HEK293 (cell line): Measurements from ENCODE around the gene KIF23.

Experiments used
- CTCF ChIA-PET: fragments of 350-600 bp; formaldehyde crosslinking; extraction: SDS; loops from one replicate; lab custom pipeline; 2021; ENCODE audit warnings: antibody characterized with exemption; lab: Yijun Ruan, JAX
- POLR2A ChIA-PET: fragments of 300-600 bp; formaldehyde crosslinking; extraction: SDS; loops from one replicate; lab custom pipeline; 2020; ENCODE audit warnings: antibody characterized with exemption, inconsistent platforms; lab: Yijun Ruan, JAX
- H3K27ac ChIP-seq: fragments of 200-500 bp; sonication (Bioruptor generic); 2 replicates; pipeline ENCODE4 v1.5.1; 2014; ENCODE audit warnings: low read depth, low read length, control low read depth, inconsistent platforms; ENCODE audit errors: extremely low read depth
- H3K36me3 ChIP-seq, 2 experiments: fragments of 200-500 bp in 1 of 2; sonication (Bioruptor generic) in 1 of 2; 1 replicate in 1 of 2; 2 replicates in 1 of 2; pipeline ENCODE4 v1.5.1; 2014 to 2017; ENCODE audit warnings: inconsistent platforms in 2 of 2, low read length in 2 of 2; ENCODE audit not compliant: control insufficient read depth in 2 of 2, insufficient read depth in 1 of 2
- H3K4me1 ChIP-seq: fragments of 200-500 bp; sonication (Bioruptor generic); 2 replicates; pipeline ENCODE4 v1.5.1; 2014; ENCODE audit warnings: mild to moderate bottlenecking, low read length, inconsistent platforms; ENCODE audit not compliant: control insufficient read depth, insufficient read depth
- H3K4me3 ChIP-seq: 2 replicates; pipeline ENCODE4 v1.5.1; 2011; ENCODE audit warnings: low read depth, mild to moderate bottlenecking, control low read depth, low read length, moderate library complexity
- H3K9me3 ChIP-seq: fragments of 200-500 bp; sonication (Bioruptor generic); 2 replicates; pipeline ENCODE4 v1.5.1; 2014; ENCODE audit warnings: low read depth, low read length, inconsistent platforms; ENCODE audit not compliant: control insufficient read depth, insufficient read depth
- FEZF1 ChIP-seq: fragments of 450-650 bp; formaldehyde crosslinking; IDR thresholded peaks from 2 replicates; pipeline ENCODE4 v1.5.1; 2016; ENCODE audit warnings: missing biosample characterization, missing genetic modification characterization
- GFI1B ChIP-seq: fragments of 450-650 bp; formaldehyde crosslinking; IDR thresholded peaks from 2 replicates; pipeline ENCODE4 v1.5.1; 2016; ENCODE audit warnings: missing biosample characterization, missing genetic modification characterization
- HOXD13 ChIP-seq: sonication (generic); formaldehyde crosslinking; IDR thresholded peaks from 2 replicates; pipeline ENCODE4 v1.8.0; 2022; ENCODE audit warnings: missing genetic modification reagents, borderline replicate concordance
- KLF10 ChIP-seq: fragments of 450-650 bp; IDR thresholded peaks from 2 replicates; pipeline ENCODE4 v1.5.1; 2018; ENCODE audit warnings: missing biosample characterization, mild to moderate bottlenecking, missing genetic modification characterization
- KLF8 ChIP-seq: fragments of 450-650 bp; formaldehyde crosslinking; IDR thresholded peaks from 2 replicates; pipeline ENCODE4 v1.5.1; 2016; ENCODE audit warnings: missing biosample characterization, missing genetic modification characterization
- PRDM1 ChIP-seq: fragments of 450-650 bp; formaldehyde crosslinking; IDR thresholded peaks from 2 replicates; pipeline ENCODE4; 2016; ENCODE audit warnings: missing biosample characterization, missing genetic modification characterization
- ZBTB21 ChIP-seq: fragments of 450-650 bp; formaldehyde crosslinking; IDR thresholded peaks from 2 replicates; pipeline ENCODE4 v1.5.1; 2017; ENCODE audit warnings: missing biosample characterization, missing genetic modification characterization
- ZFP3 ChIP-seq: fragments of 450-650 bp; formaldehyde crosslinking; IDR thresholded peaks from 2 replicates; pipeline ENCODE4 v1.5.1; 2016; ENCODE audit warnings: low read depth, missing biosample characterization, missing genetic modification characterization
- ZFP41 ChIP-seq: fragments of 450-650 bp; formaldehyde crosslinking; IDR thresholded peaks from 2 replicates; pipeline ENCODE4 v1.5.1; 2016; ENCODE audit warnings: missing biosample characterization, missing genetic modification characterization, borderline replicate concordance
- ZFP69B ChIP-seq: fragments of 450-650 bp; formaldehyde crosslinking; IDR thresholded peaks from 2 replicates; pipeline ENCODE4 v1.5.1; 2016; ENCODE audit warnings: missing biosample characterization, missing genetic modification characterization
- ZNF10 ChIP-seq: fragments of 450-650 bp; formaldehyde crosslinking; IDR thresholded peaks from 2 replicates; pipeline ENCODE4 v1.5.1; 2017; ENCODE audit warnings: missing biosample characterization, missing genetic modification characterization
- ZNF211 ChIP-seq: fragments of 450-650 bp; formaldehyde crosslinking; IDR thresholded peaks from 2 replicates; pipeline ENCODE4 v1.5.1; 2016; ENCODE audit warnings: low read depth, missing biosample characterization, missing genetic modification characterization
- ZNF214 ChIP-seq: fragments of 450-650 bp; formaldehyde crosslinking; IDR thresholded peaks from 2 replicates; pipeline ENCODE4 v1.5.1; 2017; ENCODE audit warnings: missing biosample characterization, mild to moderate bottlenecking, missing genetic modification characterization, borderline replicate concordance
- ZNF223 ChIP-seq: fragments of 450-650 bp; formaldehyde crosslinking; IDR thresholded peaks from 2 replicates; pipeline ENCODE4 v1.5.1; 2016; ENCODE audit warnings: missing biosample characterization, missing genetic modification characterization
- ZNF274 ChIP-seq, 2 experiments: fragments of 200-500 bp in 1 of 2; fragments of 450-650 bp in 1 of 2; sonication (Bioruptor generic) in 1 of 2; formaldehyde crosslinking in 1 of 2; IDR thresholded peaks; 2 replicates each; pipeline versions ENCODE4 v1.5.1 to v1.6.1; 2014 to 2016; ENCODE audit warnings: borderline replicate concordance in 1 of 2, inconsistent platforms in 1 of 2, low read length in 1 of 2, missing biosample characterization in 1 of 2, missing genetic modification characterization in 1 of 2
- ZNF391 ChIP-seq: fragments of 450-650 bp; formaldehyde crosslinking; IDR thresholded peaks from 2 replicates; pipeline ENCODE4 v1.5.1; 2016; ENCODE audit warnings: low read depth, missing biosample characterization, missing genetic modification characterization, borderline replicate concordance
- ZNF488 ChIP-seq: fragments of 450-650 bp; formaldehyde crosslinking; IDR thresholded peaks from 2 replicates; pipeline ENCODE4 v1.5.1; 2016; ENCODE audit warnings: missing biosample characterization, missing genetic modification characterization
- ZNF514 ChIP-seq: fragments of 450-650 bp; formaldehyde crosslinking; IDR thresholded peaks from 2 replicates; pipeline ENCODE4 v1.5.1; 2016; ENCODE audit warnings: missing biosample characterization, missing genetic modification characterization
- ZNF518A ChIP-seq: fragments of 450-650 bp; formaldehyde crosslinking; conservative IDR thresholded peaks from 2 replicates; pipeline ENCODE4 v1.5.1; 2016; ENCODE audit warnings: low read depth, missing biosample characterization, missing genetic modification characterization
- ZNF544 ChIP-seq: fragments of 450-650 bp; formaldehyde crosslinking; IDR thresholded peaks from 2 replicates; pipeline ENCODE4 v1.5.0; 2017; ENCODE audit warnings: missing biosample characterization, missing genetic modification characterization
- ZNF560 ChIP-seq: fragments of 450-650 bp; formaldehyde crosslinking; IDR thresholded peaks from 2 replicates; pipeline ENCODE4 v1.5.1; 2017; ENCODE audit warnings: missing biosample characterization, missing genetic modification characterization, borderline replicate concordance
- ZNF571 ChIP-seq: fragments of 450-650 bp; formaldehyde crosslinking; IDR thresholded peaks from 2 replicates; pipeline ENCODE4 v1.5.0; 2017; ENCODE audit warnings: missing biosample characterization, missing genetic modification characterization
- ZNF580 ChIP-seq: fragments of 450-650 bp; formaldehyde crosslinking; IDR thresholded peaks from 2 replicates; pipeline ENCODE4 v1.5.1; 2016; ENCODE audit warnings: missing biosample characterization, missing genetic modification characterization
- ZNF660 ChIP-seq: fragments of 450-650 bp; IDR thresholded peaks from 2 replicates; pipeline ENCODE4 v1.5.1; 2018; ENCODE audit warnings: missing biosample characterization, mild to moderate bottlenecking, missing genetic modification characterization
- ZNF664 ChIP-seq: fragments of 450-650 bp; formaldehyde crosslinking; IDR thresholded peaks from 2 replicates; pipeline ENCODE4 v1.5.1; 2016; ENCODE audit warnings: missing biosample characterization, missing genetic modification characterization
- ZNF830 ChIP-seq: fragments of 450-650 bp; IDR thresholded peaks from 2 replicates; pipeline ENCODE4 v1.5.0; 2018; ENCODE audit warnings: missing biosample characterization, missing genetic modification characterization, low read depth, mild to moderate bottlenecking, moderate library complexity
- ZSCAN30 ChIP-seq: fragments of 450-650 bp; IDR thresholded peaks from 2 replicates; pipeline ENCODE4 v1.5.1; 2018; ENCODE audit warnings: missing biosample characterization, mild to moderate bottlenecking, missing genetic modification characterization, moderate library complexity

KIF23 gene

GRCh38 chr15:69489073-69489571 is 75.0 kb downstream of the KIF23 start:
- no peak overlapping the region for H3K27ac ChIP-seq
- no peaks in the 10 kb centered on the region for H3K4me1 ChIP-seq
- H3K4me3 ChIP-seq, result no peak overlapping the region
- no peak for TF ChIP-seq ZBTB21
- TF ChIP-seq ZNF518A (tag by site-specific recombination), result no peak
- no peak for TF ChIP-seq ZFP69B (tag by site-specific recombination)
- TF ChIP-seq ZNF830 (tag by site-specific recombination), result no peak
- no peak for TF ChIP-seq ZNF274 (IDR thresholded peaks at IDR 0.05; ENCODE audit: low read length)
- no peak for TF ChIP-seq ZNF274 (tag by site-specific recombination; IDR thresholded peaks at IDR 0.05; ENCODE audit: borderline replicate concordance)
- TF ChIP-seq KLF8 (tag by site-specific recombination), result no peak
- no peak for TF ChIP-seq ZNF664 (tag by site-specific recombination)
- no peak for TF ChIP-seq ZNF391 (tag by site-specific recombination)
- TF ChIP-seq KLF10 (tag by site-specific recombination), result no peak
- no peak for TF ChIP-seq ZNF560
- no peak for TF ChIP-seq ZNF571 (tag by site-specific recombination)
- no peak for TF ChIP-seq FEZF1 (tag by site-specific recombination)
- TF ChIP-seq ZNF214 (tag by site-specific recombination), result no peak
- H3K9me3 ChIP-seq, result no peaks in the 10 kb centered on the region
- H3K36me3 ChIP-seq, result no peaks in the 10 kb centered on the region; a peak in 1 of 3 replicates
- POLR2A ChIA-PET, result no interaction called here
- CTCF ChIA-PET, result interaction anchor here (0.7 to 1.1 kb wide), 2 partner anchors 240 to 875 kb away, joined by 3 read pairs; no protein-coding TSS in a partner anchor

- POLR2A ChIA-PET, result interaction anchor here (0.6 kb wide), 1 partner anchor 886 kb away, joined by 5 read pairs; no protein-coding TSS in a partner anchor
- TF ChIP-seq ZNF830 (tag by site-specific recombination) (no peak), ZNF488 (tag by site-specific recombination) (no peak), GFI1B (tag by site-specific recombination) (no peak), ZFP3 (tag by site-specific recombination) (no peak), ZNF660 (tag by site-specific recombination) (no peak), HOXD13 (no peak), ZNF514 (tag by site-specific recombination) (no peak), ZFP41 (tag by site-specific recombination) (no peak), ZSCAN30 (tag by site-specific recombination) (no peak), PRDM1 (tag by site-specific recombination) (no peak), ZNF223 (tag by site-specific recombination) (no peak), ZNF10 (no peak), ZNF544 (no peak), ZNF580 (tag by site-specific recombination) (no peak), ZNF211 (no peak)
- TF ChIP-seq, all 188 proteins: peak for 0
- H3K27ac ChIP-seq, result no peak overlapping the region
Observed at GRCh38 chr15:69490356-69491037, 76.3 kb downstream of the KIF23 start.

More at GRCh38 chr15:69490356-69491037, 76.3 kb downstream of the KIF23 start:
- CTCF ChIA-PET, result interaction anchor here (0.9 to 1.2 kb wide), 2 partner anchors 12 to 15 kb away, joined by 3 to 4 read pairs; no protein-coding TSS in a partner anchor
- Histone ChIP-seq H3K4me3 (no peak overlapping the region), H3K36me3 (no peaks in the 10 kb centered on the region; a peak in 2 of 3 replicates), H3K4me1 (no peaks in the 10 kb centered on the region), H3K9me3 (no peaks in the 10 kb centered on the region)
